Stimulated activated CD4-positive, alpha-beta T cell treated with anti-CD3 and anti-CD28 coated beads, Interleukin-2, amount 100 ng/mL, for 48 hours (primary cell): Measurements from ENCODE around the gene KIAA2012.

ENCODE experiments used
- DNase-seq, 2 donors: peaks; one replicate each; pipeline ENCODE4 v3.0.0-alpha.2; 2020

KIAA2012 gene

DNA sequence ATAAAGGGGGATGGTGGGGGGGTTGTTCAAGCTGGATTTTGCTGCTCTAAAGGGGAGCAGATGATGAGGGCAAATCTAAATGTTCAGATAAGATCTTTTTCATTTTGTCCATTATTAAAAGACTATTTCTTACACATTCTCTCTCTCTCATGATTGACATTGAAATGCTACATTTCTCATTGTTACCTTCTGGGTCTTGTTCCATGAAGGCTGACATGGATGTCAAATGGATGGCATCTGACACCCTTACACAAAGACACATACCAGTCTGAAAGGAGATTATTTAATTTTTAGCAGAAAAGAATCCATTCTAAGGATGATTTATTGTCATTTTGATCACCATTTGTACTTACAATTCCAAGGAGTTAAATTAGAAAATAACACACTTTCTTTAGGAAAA is 28.3 kb upstream of the KIAA2012 start:
- DNase-seq = no peak

GRCh38 chr2:202046572-202046971 is 26.5 kb upstream of the KIAA2012 start:
- no peak for DNase-seq

DNA sequence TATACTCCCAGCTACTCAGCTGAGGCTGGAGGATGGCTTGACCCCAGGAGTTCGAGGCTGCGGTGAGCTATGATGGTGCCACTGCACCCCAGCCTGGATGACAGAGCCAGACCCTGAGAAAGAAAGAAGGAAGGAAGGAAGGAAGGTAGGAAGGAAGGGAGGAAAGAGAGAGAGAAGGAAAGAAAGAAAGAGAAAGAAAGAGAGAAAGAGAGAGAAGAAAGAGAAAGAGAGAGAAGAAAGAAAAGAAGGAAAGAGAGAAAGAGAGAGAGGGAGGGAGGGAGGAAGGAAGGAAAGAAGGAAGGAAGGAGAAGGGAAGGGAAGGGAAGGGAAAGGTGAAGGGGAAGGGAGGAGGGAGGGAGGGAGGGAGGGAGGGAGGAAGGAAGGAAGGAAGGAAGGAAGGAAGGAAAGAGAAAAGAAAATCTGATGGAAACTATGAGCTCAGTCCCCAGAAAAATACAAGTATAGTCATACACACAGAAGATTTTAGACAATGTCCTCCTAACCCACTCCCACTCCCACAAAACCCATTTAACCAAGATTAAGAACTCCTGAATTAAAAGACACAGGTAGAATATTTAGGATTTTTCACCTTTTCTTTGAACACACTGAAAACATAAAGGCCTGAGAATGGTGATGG is 23.8 kb upstream of the KIAA2012 start:
- no peak for DNase-seq

GRCh38 chr2:202049840-202050239 is 23.2 kb upstream of the KIAA2012 start:
- DNase-seq = no peak

- DNase-seq = no peak
Observed at GRCh38 chr2:202050652-202051051, 22.4 kb upstream of the KIAA2012 start.

DNA sequence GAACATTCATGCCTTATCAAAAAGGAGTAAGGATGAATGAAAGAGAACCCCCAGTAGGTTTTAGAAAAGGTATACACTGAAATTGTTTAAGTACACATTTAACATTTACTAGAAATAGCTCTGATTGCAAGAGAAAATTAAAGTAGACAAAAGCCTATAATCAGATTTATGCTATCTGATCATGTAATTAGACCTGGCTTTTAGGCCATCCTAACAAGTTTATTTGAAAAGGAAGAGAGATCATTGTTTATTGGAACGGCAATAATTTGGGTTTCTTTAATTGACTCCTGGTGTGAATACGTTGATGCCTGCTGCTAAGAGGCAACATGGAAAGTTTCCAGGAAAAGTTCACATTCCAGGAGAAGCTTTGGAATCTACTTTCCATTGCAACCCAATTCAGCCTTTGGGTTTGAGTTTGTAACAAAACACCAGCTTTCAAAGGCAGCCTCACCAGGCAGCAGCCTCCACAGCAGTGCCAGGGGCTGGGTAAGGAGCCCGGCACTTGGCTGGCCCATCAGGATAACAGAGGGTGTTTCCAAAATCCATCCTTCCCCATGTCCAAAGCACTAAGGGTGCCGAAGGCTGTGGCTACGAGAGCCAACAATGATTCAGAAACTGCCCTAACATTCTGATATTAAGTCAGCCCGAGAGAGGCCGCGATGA is 21.4 kb upstream of the KIAA2012 start:
- DNase-seq = no peak

DNA sequence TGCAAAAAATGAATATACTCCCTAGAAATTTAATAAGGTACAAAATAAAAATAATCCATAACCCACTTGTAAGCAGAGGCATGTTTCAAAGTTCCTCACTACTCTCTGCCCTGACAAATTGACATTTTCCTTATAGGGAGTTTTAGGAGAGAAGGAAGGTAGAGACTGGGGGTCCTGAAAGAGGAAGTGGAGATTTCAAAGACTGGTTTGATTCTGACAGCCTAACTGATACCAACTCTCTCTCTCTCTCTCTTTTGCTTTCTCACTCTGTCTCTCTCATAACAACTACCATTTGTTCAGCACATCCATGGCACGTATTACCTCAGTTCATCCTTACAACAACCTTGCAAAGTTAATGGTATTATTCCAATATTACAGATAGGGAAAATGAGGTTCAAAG is 20.8 kb upstream of the KIAA2012 start:
- no peak for DNase-seq

DNA sequence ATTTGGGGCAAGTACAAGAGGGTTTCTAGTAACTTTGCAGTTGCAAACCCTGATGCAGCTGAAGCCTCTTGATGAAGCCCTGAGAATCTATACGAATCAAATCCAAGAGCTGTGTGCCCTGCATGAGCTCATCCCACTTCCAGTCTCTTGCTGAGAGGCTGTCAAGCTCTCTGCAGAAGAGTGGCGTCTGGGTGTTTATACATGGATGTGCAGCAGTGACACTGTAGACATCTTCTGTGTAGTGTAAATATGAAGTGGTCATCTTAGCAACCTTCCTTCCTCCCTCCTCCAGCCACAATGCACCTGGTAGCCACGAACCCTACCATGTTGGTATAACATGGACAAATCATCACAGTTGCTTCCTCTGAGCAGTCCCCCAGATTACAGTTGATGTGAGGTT is 18.4 kb upstream of the KIAA2012 start:
- DNase-seq = no peak

- no peak for DNase-seq
Observed at GRCh38 chr2:202056611-202057010, 16.4 kb upstream of the KIAA2012 start.

DNA sequence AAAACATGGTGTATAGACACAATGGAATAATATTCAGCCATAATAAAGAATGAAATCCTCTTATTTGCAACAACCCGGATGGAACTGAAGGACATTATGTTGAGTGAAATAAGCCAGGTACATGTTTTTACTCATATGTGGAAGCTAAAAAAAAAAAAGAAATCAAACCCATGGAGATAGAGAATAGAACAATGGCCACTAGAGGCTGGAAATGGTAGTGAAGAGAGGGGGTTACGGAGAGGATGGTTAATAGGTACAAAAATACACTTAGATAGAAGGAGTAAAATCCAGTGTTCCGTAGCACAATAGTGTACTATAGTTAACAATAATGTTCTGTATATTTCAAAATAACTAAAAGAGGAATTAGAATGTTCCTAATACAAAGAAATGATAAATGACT is 12.8 kb upstream of the KIAA2012 start:
- no peak for DNase-seq

- DNase-seq = no peak
Observed at GRCh38 chr2:202061695-202062094, 11.4 kb upstream of the KIAA2012 start.

DNA sequence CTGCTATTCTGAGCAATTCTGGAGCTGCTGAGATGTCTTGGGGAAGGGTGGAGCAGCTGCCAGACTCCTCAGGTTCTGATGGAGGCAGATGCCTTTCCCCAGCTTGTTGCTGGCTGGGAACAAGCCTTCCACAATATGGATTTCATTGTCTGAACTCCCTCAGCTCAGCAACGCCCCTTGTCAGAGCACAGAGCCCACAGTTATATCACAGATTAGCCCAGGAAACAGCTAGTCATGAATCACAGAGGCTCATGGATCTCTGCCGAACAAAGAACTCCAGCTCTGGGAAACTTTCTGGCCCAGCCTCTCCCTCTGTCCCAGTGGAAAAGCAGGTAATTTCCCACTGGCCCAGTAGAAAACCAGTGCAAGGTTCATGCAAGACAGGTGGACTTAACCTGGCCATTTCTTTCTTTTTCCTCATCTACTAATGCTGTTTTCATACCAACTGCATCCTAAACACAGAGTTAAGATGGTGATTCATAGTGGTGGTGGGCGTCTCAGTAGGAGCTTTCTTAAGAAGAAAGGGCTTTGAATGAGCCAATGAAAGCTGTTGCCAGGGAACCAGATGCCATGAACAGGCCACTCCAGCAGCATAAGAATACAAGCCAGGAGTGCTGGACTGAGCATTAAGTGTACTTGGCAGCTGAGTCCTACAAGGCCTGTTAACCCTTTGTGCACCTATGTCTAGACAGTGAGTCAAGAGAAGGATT is 8.7 kb upstream of the KIAA2012 start:
- peak in 1 of 2 donors; percentile 2 for DNase-seq

- no peak for DNase-seq
Observed at GRCh38 chr2:202064881-202065230, 8.2 kb upstream of the KIAA2012 start.

DNA sequence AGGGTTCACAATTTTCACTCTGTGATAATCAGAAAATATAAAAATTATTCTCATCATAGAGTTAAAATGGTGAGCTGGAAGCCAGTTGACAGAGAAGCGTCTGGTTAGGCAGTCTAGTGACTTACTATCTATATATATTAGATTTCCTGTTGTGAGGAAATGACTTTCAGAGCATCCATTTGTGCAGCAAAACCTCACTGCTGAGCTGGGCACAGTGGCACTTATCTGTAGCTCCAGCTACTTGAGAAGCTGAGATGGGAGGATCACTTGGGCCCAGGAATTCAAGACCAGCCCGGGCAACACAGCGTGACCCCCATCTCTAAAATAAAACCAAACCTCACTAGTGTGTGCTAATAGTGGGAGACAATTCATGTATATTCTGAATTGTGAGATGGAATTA is 7.2 kb upstream of the KIAA2012 start:
- no peak for DNase-seq

DNA sequence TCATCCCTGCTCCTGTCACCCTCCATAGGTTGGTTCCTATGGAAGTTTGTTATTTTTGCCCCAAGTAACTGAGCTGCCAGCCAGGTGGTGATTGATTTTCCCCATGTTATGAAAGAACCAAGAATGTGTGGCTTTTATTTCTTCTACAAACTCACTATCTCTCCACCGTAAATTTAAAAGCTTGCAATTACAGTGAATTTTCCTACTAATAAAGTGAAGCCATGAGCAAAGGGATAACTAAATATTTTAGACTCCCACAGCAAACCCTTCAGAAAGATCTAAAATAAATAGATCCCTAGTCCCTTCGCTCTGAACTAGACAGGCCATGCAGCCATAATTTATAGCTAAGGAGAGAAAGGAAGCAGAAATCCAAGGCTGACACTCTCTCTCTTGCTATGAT is 6.2 kb upstream of the KIAA2012 start:
- DNase-seq = no peak

DNA sequence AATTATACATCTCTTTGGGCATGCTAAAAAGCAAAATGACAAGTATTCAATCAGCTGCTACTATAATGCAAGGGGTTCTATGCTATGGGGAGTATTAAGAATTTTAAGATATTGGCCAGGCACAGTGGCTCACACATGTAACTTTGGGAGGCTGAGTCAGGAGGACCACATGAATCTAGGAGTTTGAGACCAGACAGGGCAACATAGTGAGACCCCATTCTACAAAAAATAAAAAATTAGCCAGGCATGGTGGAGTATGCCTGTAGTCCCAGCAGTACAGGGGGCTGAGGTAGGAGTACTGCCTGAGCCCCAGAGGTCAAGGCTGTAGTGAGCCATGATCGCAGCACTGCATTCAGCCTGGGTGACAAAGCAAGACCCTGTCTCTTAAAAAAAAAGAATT is 5.5 kb upstream of the KIAA2012 start:
- DNase-seq = no peak

GRCh38 chr2:202069170-202070067 is 3.6 kb upstream of the KIAA2012 start:
- DNase-seq = no peak

GRCh38 chr2:202071107-202071506 is 1.9 kb upstream of the KIAA2012 start:
- DNase-seq = no peak

DNA sequence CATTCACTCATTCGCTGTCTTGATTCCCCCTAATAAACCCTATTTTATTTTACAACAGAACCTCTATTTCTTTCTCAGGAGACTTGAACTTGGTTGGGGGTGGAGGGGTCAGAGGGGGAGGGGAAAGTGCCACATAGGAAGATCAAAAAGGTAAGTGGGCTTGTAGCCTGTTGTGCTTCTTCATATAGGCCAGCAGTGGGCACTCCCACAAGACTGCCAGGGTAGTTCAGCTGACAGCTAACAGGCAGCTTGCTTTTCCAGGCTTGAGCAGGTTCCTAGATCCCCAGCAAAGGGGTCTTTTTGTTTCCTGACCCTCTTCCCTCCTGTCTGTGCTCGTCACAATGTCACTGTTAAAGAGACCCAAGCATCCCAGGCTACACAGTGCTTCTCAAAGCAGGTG is 829 bp upstream of the KIAA2012 start:
- no peak for DNase-seq

DNA sequence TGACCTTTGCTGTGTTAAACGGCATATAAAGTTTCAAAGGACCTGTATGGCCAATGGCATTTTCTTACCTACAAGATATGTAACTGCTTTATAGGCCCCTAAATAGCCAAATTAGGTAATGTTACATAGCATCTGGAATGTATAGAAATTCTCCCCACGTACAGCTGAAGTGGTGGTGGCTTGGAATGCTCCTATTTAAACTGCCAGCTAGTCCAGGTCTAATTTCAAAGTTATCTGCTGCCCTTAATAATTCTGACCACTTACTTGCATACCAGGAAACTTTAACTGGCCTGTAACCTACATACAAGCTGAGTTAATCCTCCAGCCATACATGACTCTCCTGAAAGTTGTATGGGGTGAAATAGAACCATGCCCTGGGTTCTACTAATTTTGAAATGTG is 1.3 kb downstream of the KIAA2012 start:
- no peak for DNase-seq

DNA sequence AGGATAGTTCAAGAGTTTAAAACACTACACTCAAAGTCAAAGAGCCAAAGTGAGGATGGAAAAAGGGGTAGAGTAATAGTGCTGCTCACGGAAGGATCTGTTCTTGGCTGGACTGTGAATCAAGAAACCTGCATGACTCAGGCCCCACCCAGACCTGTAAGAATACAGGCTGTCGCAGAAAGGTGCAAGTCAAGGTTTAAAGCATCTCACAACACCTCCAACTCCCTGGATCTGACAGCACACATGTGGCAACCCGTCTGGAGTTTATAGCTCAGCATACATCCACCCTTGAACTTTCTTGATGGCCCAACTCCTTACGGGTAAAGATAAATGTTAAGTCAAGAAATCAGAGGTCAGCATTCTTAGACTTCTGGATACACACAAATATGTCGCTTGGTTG is 6.3 kb downstream of the KIAA2012 start:
- no peak for DNase-seq

- DNase-seq = no peak
Observed at GRCh38 chr2:202084265-202084664, 11.2 kb downstream of the KIAA2012 start.

- no peak for DNase-seq
Observed at GRCh38 chr2:202088777-202089176, 15.7 kb downstream of the KIAA2012 start.
